Aorta (tissue), 5 donors: ENCODE measurements around the gene ERBB4. TPM values are rescaled to one million over a fixed set of nuclear protein-coding genes. Genes with fewer than 3 reads are reported as not detected.

Source experiments
- ATAC-seq: fragments of 200-7000 bp; cut with Tn5 transposase; one replicate; pipeline ENCODE4 v1.9.1; 2022; ENCODE audit warnings: moderate library complexity; ENCODE audit not compliant: low FRiP score
- DNase-seq, 2 donors: peaks; one replicate each; pipeline ENCODE4 v3.0.0-alpha.2; 2020
- H3K27ac ChIP-seq, 2 donors: one replicate each; pipeline ENCODE4 v1.5.1; 2013; ENCODE audit warnings: low read length in 2 of 2, mild to moderate bottlenecking in 2 of 2, moderate library complexity in 2 of 2, control low read depth in 1 of 2, inconsistent platforms in 1 of 2, low read depth in 1 of 2
- H3K27me3 ChIP-seq, 2 donors: one replicate each; pipeline ENCODE4 v1.6.1; 2013; ENCODE audit warnings: control low read depth in 1 of 2, low read length in 1 of 2, mild to moderate bottlenecking in 1 of 2, moderate library complexity in 1 of 2; ENCODE audit not compliant: insufficient read depth in 2 of 2, control insufficient read depth in 1 of 2
- H3K36me3 ChIP-seq, 2 donors: one replicate each; pipeline ENCODE4 v1.6.1; 2013; ENCODE audit warnings: control low read depth in 1 of 2, low read length in 1 of 2, mild to moderate bottlenecking in 1 of 2; ENCODE audit not compliant: insufficient read depth in 2 of 2, control insufficient read depth in 1 of 2
- H3K4me1 ChIP-seq, 2 donors: one replicate each; pipeline ENCODE4 v1.6.1; 2013; ENCODE audit warnings: low read length in 2 of 2, control low read depth in 1 of 2, mild to moderate bottlenecking in 1 of 2, moderate library complexity in 1 of 2; ENCODE audit not compliant: insufficient read depth in 2 of 2, control insufficient read depth in 1 of 2
- H3K4me3 ChIP-seq, 2 donors: one replicate each; pipeline ENCODE4 v1.5.1; 2013; ENCODE audit warnings: low read length in 2 of 2, control low read depth in 1 of 2, mild to moderate bottlenecking in 1 of 2
- H3K9me3 ChIP-seq: one replicate; pipeline ENCODE4 v1.6.1; 2013; ENCODE audit warnings: mild to moderate bottlenecking, low read length; ENCODE audit not compliant: control insufficient read depth
- WGBS, 2 donors: extraction: QIAGEN DNeasy Blood & Tissue Kit; methylation state at CpG; one replicate each; pipeline ENCODE4 v1.1.7; 2013; 5-methylcytosine and 5-hydroxymethylcytosine counted together
- intact Hi-C, 2 donors: fragments of 100-400 bp; cut with DNase I; formaldehyde crosslinking; loops; one replicate each; pipeline versions ENCODE4 v1.14.2 to v1.15.0; 2022
- polyA plus RNA-seq, 2 donors: library from polyadenylated mRNA; stranded (reverse); fragments of 200-250 nt; gene quantifications; one replicate each; pipeline ENCODE4 v1.2.3, GENCODE V29; 2013
- total RNA-seq, 2 donors: library from RNA; stranded (reverse); fragmentation: NEBNext Ultra II Directional; extraction: Animal tissue kit (Norgen Biotek cat#: 25700); gene quantifications; one replicate each; pipeline ENCODE4 v1.2.1, GENCODE V29; 2021
- donor health status: healthy with polysubstance abuse.
- donor health status: Bipolar disorder and iron deficiency.
- donor health status: DM: no; HTN: no; CAD: no.
- donor health status: DM: no; HTN: no; CAD: no.
- donor health status: DM: yes; HTN: yes; CAD: no.

ERBB4 gene
- total and polyA plus RNA-seq, 4 donors = 1.3 to 42.0 (median 15.0) TPM

DNA sequence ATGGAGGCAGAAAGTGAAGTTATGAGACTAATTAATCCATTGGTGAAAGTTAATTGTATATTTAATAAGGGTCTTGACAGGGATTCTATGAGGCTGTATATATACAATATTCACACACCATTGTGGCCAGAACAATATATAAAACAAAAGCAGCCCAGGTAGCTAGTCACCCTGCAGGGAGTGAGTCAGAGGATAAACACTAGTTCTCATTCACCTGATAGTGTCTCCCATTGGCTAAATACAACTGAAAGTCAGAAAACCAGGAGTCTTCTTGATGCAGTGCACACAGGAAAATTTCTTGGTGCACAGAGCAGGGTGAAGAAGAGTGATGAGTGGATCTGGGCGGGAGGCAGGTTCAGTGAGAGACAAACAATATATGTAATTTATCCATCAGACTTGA, 465.2 kb downstream of the ERBB4 start:
- no peak overlapping the region for H3K27ac ChIP-seq
- no peaks in the 10 kb centered on the region for H3K4me1 ChIP-seq
- H3K9me3 ChIP-seq = no peaks in the 10 kb centered on the region
- H3K27me3 ChIP-seq = no peaks in the 10 kb centered on the region
- ATAC-seq = no peak
- DNase-seq = no peak
- intact Hi-C loops = no loop called here
- 95 to 100% methylated on average over 1 of the region's 1 CpG for WGBS, 2 donors
- H3K4me3 ChIP-seq = no peak overlapping the region
- no peaks in the 10 kb centered on the region for H3K36me3 ChIP-seq

DNA sequence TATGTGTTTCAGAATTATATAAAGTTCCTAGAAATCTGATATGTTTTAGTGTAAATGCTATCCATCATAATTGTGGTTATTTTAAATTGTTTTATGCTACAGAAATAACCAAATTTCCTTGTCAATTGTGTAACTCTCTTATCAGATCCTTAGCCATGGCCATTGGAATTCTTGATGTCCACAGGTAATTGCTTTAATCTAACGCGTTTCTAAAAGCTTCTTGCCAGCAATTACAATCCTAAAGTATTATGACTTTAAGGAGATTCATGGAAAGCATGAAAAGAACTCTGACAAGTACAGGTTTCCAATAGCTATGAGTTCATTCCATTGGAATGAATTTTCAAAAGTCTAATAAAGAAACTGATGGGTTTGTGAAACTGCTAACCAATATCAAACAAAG, 472.1 kb downstream of the ERBB4 start:
- no peak overlapping the region for H3K4me3 ChIP-seq
- intact Hi-C loops = no loop called here
- H3K9me3 ChIP-seq = no peaks in the 10 kb centered on the region
- H3K27ac ChIP-seq = no peak overlapping the region
- no peak for ATAC-seq
- no peaks in the 10 kb centered on the region for H3K36me3 ChIP-seq
- H3K4me1 ChIP-seq = no peaks in the 10 kb centered on the region
- no peak for DNase-seq
- WGBS, 2 donors = 57 to 58% methylated on average over 2 of the region's 2 CpGs
- H3K27me3 ChIP-seq = no peaks in the 10 kb centered on the region

DNA sequence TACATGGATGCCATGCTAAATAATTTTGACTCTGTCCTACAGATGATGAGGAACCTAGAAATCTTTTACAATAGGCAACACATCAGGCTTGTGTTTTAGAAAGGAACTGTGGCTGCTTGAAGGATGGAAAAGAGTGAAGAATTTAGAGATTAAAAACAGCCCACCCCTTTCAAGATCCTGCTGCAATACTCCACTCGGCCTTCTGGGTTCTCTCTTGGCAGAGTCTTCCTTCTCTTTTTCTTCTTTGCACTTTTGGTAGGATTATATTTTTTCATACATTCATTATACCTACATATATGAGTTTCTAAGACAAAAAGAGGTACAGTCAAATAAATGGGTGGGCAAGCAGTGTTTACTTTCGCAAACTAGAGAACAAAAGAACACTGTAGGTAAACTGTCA, 474.3 kb downstream of the ERBB4 start:
- H3K4me1 ChIP-seq = no peaks in the 10 kb centered on the region
- no peaks in the 10 kb centered on the region for H3K9me3 ChIP-seq
- H3K27me3 ChIP-seq = no peaks in the 10 kb centered on the region
- no peaks in the 10 kb centered on the region for H3K36me3 ChIP-seq
- no peak overlapping the region for H3K27ac ChIP-seq
- DNase-seq (no peak), ATAC-seq (no peak)
- H3K4me3 ChIP-seq = no peak overlapping the region
- intact Hi-C loops = no loop called here
- WGBS, 2 donors = 75 to 83% methylated on average over 2 of the region's 2 CpGs

DNA sequence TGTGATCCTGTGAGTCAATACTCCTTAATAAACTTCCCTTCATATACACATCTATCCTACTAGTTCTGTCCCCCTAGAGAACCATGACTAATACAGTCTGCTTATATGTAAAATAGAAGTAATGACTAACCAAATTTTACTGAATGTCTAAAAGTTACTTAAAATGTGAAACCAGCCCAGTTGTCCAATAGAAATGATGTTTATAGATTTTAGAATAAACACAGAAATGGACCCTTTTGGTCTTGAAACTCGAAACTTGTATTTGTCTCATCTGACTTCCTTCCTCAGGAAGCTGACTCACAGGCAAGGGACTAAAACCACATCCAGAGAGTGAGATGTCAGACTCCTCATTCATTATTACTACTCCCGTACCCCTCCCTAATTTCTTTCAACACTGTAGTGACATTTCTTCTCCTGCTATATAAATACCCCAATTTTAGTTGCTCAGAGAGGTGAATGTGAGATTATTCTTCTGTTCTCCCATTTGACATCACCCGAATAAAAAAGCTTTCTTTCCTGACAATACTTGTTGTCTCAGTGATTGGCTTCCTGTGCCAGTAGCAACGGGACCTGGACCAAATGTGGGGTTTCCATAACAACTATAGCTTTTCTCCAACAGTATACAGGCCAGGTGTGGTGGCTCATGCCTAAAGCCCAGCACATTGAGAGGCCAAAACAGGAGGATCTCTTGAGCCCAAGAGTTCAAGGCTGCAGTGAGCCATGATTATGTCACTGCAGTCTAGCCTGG, 486.0 kb downstream of the ERBB4 start:
- H3K9me3 ChIP-seq = peaks cover 1% of the 10 kb centered on the region
- intact Hi-C loops = no loop called here
- H3K27me3 ChIP-seq = no peaks in the 10 kb centered on the region
- no peak overlapping the region for H3K4me3 ChIP-seq
- DNase-seq = no peak
- WGBS, 2 donors = 68 to 71% methylated on average over 4 of the region's 4 CpGs
- H3K27ac ChIP-seq = no peak overlapping the region
- no peak for ATAC-seq
- H3K36me3 ChIP-seq = no peaks in the 10 kb centered on the region
- no peaks in the 10 kb centered on the region for H3K4me1 ChIP-seq

DNA sequence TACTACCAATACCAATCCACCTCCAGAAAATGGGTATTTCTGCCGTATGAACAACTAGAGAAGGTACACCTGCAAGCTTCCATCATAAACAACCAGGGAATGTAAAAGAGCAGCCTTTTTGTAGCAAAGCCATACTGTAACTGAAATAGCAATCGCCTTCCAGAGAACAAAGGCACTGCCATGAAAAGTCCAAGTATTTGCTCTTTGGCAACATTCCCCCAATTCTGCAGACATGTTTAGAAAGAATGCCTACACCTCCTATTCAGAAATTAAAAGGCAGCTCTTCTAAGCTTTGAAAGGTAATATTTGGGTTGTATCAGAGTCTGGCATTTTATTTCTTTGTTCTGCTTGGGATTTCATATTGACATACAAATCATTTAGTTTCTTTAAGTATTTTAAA, 487.7 kb downstream of the ERBB4 start:
- H3K4me1 ChIP-seq = no peaks in the 10 kb centered on the region
- no peak for DNase-seq
- WGBS, 2 donors = 13 to 17% methylated on average over 2 of the region's 2 CpGs
- peaks cover 1% of the 10 kb centered on the region for H3K9me3 ChIP-seq
- H3K27me3 ChIP-seq = no peaks in the 10 kb centered on the region
- no peak overlapping the region for H3K4me3 ChIP-seq
- H3K27ac ChIP-seq = no peak overlapping the region
- intact Hi-C loops = no loop called here
- no peak for ATAC-seq
- H3K36me3 ChIP-seq = no peaks in the 10 kb centered on the region

DNA sequence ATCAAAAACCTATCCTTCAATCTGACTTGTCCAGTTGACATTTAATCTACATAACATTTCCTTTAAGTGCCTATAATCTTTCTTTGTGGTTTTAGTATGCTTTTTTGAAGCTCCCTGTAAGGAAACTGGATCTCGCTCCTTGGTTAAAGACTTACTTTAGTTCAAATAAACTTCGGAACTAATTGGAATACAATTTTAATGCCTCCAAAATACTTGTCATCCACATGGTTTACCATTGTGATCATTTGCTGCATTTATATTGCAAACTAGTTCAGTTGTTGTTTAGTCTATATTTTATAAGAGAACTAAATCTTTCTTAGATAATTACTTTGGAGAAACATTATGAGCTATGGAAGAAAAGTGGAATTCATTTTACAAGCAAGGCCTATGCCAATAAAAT, 496.0 kb downstream of the ERBB4 start:
- 94 to 96% methylated on average over 2 of the region's 2 CpGs for WGBS, 2 donors
- Histone ChIP-seq H3K4me3 (no peak overlapping the region), H3K4me1 (no peaks in the 10 kb centered on the region), H3K36me3 (no peaks in the 10 kb centered on the region), H3K27ac (no peak overlapping the region), H3K27me3 (no peaks in the 10 kb centered on the region), H3K9me3 (no peaks in the 10 kb centered on the region)
- ATAC-seq (no peak), DNase-seq (no peak)
- intact Hi-C loops = loop anchor here in 1 of 2 donors (10.0 kb wide), 1 partner anchor 102 kb away; no protein-coding TSS in a partner anchor

DNA sequence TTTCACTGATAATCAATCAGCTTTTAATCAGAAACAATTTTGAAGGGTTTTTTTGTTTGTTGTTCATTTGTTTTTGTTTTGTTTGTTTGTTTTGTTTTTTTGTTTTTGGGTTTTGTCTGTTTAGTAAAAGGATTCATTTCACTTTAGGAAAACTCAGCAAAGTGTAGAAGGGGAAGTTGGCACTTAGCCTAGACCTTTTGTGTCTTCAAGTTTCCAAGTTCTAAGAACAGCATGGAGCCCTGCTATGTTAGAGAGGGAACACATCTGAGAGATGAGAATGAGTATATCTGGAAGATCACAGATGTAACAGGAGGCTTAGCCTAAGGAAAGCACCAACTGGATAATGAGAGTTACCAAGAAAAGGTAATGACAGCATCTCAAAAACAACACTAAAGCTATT, 501.5 kb downstream of the ERBB4 start:
- H3K4me1 ChIP-seq = no peaks in the 10 kb centered on the region
- H3K36me3 ChIP-seq = no peaks in the 10 kb centered on the region
- intact Hi-C loops = loop anchor here in 1 of 2 donors (5.0 kb wide), 1 partner anchor 100 kb away; no protein-coding TSS in a partner anchor
- DNase-seq (no peak), ATAC-seq (no peak)
- H3K4me3 ChIP-seq = no peak overlapping the region
- H3K9me3 ChIP-seq = no peaks in the 10 kb centered on the region
- no peak overlapping the region for H3K27ac ChIP-seq
- H3K27me3 ChIP-seq = no peaks in the 10 kb centered on the region

DNA sequence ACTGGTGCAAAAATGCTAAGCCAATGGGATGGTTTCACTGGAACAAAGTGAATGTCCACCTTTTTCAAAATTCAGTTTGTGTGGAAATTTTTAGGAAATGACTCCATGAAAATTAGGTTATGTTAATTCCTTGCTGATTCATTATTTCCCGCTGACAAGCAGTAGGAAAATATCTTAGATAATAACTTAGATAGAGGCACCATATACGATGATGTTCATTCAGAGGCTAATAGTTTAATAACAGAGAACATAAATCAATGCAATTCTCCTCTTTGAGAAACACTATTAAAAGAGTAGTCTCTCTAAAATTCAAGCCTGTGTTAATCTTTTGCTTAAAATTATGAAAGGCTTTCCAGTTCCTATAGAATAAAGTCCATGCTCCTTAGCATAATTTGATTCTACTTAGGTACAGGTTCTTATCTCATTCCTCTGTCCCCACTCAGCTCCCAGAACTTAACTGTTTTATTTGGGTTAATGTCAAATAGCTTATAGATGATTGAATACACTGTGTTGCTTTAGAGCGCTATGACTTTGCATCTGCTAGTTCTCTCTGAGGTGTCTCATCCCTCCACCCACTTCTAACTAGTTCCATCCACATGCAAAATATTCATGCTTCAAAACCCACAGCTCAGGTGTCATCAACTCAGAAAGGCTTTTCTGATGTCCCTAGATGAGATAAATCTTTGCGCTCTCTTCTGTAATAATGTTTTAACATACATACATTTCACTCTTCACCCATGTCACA, 503.6 kb downstream of the ERBB4 start:
- intact Hi-C loops = loop anchor here in 1 of 2 donors (5.0 kb wide), 1 partner anchor 102 kb away; no protein-coding TSS in a partner anchor
- DNase-seq = no peak
- H3K4me1 ChIP-seq = no peaks in the 10 kb centered on the region
- 81 to 83% methylated on average over 4 of the region's 4 CpGs for WGBS, 2 donors
- no peak for ATAC-seq
- H3K9me3 ChIP-seq = no peaks in the 10 kb centered on the region
- no peaks in the 10 kb centered on the region for H3K36me3 ChIP-seq
- H3K27ac ChIP-seq = no peak overlapping the region
- no peak overlapping the region for H3K4me3 ChIP-seq
- no peaks in the 10 kb centered on the region for H3K27me3 ChIP-seq

DNA sequence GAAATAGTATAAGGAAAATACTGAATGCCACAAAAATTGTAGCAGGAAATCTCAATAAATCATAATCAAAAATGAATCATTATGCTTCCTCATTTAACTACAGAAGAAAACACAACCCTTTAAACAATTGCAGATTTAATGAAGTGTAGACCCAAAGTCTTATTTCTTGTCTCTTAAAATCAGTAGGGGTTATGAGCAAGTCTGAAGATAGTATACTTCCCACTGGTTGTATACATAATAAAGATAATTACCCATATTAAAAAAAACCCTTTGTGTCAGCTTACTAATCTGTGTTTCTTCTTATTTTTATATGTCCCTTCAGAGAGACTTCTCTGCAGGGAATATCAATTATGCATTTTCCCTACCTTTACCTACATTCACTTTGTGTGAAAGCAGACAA, 504.7 kb downstream of the ERBB4 start:
- H3K36me3 ChIP-seq = no peaks in the 10 kb centered on the region
- no peak overlapping the region for H3K27ac ChIP-seq
- H3K4me3 ChIP-seq = no peak overlapping the region
- H3K27me3 ChIP-seq = no peaks in the 10 kb centered on the region
- intact Hi-C loops = no loop called here
- H3K4me1 ChIP-seq = no peaks in the 10 kb centered on the region
- no peaks in the 10 kb centered on the region for H3K9me3 ChIP-seq
- ATAC-seq (no peak), DNase-seq (no peak)
